Right forelimb (tissue), 1 donor: Measurements from ENCODE around the gene CSRP1.
"Not testable (repeated sequence)": the region's sequence is repeated elsewhere in the genome, so short reads cannot be mapped to it uniquely, and the experiment has no call there.

ENCODE experiments used
- DNase-seq: peaks from one replicate; pipeline ENCODE4 v3.0.0-alpha.2; 2018

The CSRP1 gene

DNA sequence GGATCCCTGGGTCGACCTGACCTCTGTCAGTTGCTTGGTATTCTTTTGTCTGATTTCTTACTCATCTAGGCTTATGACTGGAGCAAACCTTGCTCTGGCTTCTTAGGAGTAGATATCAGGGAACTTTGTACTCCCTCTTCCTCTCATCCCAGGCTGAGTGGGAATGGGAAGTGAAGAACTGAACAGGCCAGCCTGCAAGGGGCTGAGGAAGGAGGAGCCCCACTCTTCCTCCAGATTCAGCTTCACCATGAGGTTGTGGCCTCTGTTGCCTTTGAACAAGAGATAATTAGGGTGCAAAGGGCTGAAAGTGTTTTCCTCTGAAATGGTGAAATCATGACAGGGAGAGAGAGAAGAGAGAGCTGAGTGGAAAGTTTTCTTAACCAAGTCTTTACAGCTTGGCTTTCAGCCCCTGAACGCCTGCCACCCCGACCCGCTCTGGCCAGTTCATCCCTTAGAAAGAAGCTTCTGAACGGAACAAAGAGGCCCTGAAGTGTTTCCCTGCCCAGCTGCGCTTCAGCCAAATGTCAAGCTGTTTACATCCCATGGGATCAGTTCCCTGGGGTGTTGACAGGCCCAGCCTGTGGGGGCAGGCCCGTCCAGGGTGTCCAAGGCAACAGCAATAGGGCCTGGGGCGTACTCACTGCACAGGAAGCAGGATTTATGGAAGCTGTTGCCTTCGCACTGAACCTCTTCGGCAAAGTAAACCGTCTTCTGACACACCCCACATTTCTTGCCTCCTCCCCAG, 11.2 kb downstream of the CSRP1 start:
- DNase-seq = peak; percentile 74

DNA sequence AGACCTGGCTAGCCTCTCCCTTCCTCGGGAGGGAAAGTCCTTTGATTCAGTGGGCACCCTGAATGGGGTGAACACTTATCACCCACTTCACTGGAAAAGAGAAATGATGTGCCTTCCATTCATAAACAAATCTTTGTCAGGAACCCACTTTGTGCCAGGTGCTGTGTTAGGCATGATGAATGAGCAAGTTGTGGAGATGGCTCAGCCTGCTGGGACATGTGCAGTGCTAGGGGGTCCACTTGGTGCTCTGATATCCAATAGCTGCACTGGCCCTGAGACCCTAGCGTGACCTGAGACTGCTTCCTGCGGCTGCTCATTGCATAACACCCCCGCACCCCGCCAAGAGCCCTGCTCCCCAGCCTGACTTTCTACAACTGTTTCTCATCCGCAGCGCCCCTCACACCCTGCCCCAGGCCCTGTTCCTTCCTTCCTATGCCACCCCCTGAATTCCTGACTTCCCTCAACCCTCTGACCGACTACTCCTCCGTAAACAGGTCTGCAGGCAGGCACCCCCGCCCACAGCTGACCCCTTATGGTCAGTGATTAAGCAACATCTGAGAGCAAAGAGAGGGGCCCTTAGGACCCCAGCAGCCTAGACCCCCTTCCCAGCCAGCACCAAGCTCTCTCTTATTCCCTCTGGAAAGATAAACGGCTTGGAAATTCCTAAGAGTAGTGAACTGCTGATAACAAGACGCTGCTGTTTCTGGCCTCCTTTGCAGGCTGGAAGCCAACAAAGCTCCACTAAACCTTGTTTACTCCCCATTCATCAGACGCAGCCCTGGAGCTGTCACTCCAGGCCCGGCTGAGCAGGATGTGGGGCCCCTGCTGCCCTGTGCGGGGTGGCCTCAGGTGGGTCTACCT, 12.9 kb downstream of the CSRP1 start:
- no peak for DNase-seq

DNA sequence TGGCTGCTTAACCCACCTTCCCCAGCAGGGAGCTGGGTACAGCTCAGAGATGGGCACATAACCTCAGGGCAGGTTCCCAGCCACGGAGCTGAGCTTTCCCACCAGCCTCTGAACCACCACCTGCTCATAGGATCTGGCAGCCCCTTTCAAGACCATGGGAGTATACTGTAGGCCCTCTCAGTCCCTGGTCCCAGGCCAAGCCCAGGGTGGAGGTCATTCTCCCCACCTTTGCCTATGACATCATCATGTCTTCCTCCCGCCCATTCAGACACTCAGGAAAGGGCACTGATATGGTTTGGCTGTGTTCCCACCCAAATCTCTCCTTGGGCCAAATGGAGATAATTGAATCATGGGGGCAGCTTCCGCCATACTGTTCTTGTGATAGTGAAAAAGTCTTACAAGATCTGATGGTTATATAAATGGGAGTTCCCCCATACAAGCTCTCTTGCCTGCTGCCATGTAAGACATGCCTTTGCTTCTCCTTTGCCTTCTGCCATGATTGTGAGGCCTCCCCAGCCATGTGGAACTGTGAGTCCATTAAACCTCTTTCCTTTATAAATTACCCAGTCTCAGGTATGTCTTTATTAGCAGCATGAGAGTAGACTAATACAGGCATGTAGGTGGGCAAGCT, 13.8 kb downstream of the CSRP1 start:
- DNase-seq = not testable (repeated sequence)

DNA sequence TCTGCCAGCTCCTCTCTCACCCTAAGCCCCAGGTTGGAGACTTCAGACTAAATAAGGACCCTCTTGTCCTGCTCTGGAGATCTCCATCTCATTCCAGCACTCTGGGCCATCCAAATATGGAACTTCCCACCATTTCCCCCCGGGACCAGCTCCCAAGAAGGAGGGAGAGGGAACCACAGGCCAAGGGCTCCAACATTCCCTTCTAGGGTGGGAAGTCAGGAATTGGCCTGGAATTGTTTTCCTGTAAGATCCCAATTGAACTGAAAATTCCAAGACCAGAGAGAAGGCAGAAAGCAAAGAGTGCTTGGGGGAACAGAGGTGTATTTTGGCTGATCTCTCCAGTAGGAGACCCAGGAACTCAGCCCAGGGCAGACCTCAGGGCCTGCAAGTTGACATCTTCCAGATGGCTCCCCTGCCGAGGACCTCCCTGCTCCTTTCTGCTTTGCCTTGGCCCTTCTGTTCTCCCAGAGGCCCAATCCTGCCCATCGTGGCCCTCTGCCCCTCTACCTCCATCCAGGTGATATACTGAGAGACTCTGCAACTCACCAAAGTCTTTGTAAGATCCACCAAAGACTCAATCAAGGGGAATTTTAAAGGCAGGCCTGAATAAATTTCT, 14.9 kb downstream of the CSRP1 start:
- no peak for DNase-seq

DNA sequence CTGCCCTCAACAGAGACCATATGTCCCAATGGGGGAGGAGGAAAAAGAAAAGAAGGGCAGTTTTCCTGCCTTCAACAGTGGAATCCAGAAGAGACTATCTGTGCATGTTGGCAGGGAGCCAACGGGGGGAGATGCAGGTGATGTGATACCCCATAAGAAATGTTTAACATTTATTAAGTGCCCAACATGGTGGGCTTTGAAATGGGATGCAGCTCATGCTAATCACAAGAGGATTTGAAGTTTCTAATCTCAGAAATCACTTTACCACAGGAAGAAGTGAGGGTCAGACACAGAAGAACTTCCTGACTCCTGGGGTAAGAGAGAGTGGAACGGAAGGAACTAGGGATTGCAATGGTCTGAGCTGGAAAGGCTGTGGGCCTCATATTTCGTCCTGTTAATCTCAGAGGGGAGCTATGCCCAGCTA, 16.2 kb downstream of the CSRP1 start:
- no peak for DNase-seq

DNA sequence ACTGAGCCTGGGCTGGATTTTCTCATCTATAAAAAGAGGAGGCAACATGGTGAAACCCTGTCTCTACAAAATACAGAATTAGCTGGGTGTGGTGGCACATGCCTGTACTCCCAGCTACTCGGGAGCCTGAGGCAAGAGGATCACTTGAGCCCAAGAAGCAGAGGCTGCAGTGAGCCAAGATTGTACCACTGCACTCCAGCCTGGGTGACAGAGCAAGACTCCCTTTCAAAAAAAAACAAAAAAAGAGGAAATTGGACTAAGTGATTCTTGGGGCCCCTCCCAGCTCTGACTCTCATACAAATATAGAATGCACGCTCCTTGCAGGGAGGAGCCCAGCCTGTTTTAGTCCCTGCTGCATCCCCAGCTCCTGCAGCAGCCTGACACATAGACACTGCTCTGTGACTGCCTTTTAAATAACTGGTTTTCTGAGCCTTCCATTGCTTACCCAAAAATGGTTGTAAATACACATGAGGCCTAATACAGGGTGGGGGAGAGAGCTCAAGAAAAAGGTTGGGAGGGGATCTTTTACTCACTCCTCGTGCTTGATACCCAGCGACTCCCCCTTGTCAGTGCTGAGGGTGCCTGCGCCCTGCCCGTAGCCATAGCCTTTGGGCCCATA, 17.2 kb downstream of the CSRP1 start:
- no peak for DNase-seq

DNA sequence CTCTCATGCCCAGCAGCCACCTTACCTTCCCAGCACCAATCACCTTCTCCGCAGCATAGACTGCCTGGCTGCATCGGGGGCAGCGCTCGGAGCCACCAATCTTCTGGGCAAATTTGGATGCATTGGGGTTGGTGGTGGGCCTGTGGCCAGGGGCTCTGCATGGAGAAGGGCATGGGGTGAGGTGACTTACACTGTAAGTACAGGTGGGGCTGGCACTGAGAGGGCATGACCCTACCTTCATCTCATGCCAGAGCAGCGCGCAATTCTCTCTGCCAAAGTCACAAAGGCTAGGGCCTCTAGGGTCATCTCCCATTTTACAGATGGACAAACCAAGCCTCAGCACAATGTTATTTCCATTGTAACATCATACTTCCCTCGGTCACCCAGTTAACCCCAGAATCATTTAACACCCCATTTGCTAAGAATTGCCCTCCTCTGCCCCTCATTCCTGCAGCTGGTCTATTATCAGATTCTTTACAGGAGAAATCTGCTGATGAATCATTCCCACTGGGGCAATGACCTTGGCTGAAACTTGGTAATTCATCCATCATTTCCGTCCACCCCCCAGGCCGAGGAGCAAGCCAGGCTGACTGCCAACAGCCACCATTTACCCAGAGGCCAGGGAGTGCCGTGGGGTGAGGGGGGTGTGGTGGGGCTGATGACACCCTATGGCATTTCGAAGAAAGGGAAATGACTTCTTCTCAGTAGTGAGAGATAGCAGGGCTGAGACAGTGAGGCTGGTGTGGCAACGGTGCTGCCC, 17.9 kb downstream of the CSRP1 start:
- DNase-seq = no peak

DNA sequence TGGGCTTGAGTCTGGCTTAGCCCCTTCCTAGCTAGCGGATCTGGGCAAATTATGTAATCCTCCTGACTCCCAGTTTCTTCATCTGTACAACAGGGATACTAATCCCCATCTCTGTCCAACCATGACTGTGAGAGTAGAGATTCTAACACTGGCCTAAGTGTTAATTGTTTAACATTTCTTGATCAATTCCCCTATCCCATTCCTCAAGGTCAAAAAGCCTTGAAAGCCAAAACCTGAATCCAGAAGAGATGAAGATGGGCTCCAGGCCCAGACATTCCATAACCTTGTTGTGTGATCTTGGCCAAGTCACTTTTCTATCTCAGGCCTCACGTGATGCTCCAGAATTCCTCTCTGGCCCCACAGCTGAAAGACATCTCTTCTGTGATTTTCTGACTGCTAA, 19.2 kb downstream of the CSRP1 start:
- no peak for DNase-seq

DNA sequence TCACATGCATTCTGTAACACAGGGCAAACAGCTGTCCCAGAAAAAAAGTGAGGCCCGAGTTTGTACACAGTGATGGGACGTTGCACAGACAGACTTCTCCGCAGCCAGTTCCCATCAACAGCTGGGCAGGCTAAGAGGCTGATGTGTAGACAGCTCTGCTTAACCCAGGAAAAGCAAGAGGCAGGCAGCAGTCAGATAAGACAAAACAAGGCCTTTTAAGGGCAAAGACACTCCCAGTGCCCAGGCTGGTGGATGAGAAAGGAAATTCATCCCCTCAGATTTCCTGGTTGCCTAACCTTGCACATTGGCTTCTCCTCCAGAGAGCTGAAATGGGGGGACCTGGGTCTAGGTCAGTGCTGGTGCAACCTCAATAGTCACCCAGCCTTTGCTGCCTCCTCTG, 20.7 kb downstream of the CSRP1 start:
- no peak for DNase-seq

DNA sequence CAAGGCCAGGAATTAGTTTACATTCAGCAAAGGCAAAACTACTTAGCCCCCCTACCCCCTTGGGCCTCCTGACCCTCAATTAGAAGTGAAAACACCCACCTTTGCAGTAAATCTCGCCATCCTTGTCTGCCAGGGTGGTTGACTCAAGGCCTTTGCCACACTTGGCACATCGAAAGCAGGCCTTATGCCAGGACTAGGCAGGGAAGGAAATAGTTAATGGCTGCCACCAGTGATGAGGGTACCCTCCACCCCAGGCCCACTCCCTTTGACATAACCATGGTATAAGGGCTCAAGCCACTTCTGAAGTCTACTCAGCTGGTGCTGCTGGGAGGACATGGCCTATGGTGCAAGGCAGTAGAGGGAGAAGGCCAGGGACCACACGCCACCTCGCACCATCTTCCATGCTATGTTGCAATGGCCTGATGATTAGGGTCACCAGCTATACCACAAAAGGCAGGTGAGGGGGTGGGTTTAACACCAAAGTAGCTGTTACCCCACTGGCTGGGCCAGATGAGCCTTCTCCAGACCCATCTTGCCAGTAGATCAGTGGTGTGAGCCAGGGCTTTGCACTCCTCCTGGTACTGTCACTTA, 21.6 kb downstream of the CSRP1 start:
- no peak for DNase-seq

DNA sequence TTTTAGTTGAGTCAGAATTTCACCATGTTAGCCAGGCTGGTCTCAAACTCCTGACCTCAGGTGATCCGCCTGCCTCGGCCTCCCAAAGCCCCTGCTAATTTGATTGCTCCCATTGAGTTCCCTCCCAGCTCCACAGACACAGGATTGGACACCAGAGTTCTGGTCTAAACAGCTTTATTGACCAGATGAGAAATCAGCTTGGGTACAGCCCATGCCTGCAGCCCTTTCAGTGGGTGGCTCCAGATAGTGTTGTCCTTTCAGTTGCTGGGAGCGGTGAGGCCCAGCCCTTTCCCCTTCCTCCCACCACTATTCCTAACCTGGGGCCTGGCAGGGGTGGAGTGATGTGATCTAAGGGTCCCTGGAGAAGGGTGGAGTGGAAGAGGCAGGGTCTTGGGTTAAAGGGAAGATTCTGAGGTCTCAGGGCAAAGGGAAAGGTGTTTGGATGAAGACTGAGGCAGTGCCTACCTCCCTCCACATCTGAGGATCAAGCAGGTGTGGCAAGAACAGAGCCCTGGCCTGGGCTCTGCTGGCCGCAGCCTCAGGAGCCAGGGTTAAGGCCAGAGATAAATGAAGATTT, 23.5 kb downstream of the CSRP1 start:
- DNase-seq = no peak

DNA sequence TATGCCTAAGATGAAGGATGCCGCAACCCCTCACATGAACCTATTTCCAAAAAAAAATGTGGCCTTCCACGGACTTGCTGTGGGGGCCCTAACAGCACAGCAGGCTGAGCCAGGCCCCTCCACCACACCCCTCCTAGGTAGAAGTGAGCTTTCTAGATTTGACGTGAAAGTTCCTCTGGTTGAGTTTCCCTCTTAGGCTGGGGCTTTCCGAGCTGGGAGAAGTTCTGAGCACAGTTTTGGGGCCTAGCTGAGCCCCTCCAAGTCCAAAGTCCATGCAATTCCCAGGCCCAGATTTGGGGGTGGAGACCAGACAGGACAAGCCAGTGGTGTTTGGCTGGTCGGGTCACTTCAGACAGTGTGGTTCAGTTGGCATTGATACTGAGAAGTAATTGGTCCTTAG, 24.2 kb downstream of the CSRP1 start:
- no peak for DNase-seq

DNA sequence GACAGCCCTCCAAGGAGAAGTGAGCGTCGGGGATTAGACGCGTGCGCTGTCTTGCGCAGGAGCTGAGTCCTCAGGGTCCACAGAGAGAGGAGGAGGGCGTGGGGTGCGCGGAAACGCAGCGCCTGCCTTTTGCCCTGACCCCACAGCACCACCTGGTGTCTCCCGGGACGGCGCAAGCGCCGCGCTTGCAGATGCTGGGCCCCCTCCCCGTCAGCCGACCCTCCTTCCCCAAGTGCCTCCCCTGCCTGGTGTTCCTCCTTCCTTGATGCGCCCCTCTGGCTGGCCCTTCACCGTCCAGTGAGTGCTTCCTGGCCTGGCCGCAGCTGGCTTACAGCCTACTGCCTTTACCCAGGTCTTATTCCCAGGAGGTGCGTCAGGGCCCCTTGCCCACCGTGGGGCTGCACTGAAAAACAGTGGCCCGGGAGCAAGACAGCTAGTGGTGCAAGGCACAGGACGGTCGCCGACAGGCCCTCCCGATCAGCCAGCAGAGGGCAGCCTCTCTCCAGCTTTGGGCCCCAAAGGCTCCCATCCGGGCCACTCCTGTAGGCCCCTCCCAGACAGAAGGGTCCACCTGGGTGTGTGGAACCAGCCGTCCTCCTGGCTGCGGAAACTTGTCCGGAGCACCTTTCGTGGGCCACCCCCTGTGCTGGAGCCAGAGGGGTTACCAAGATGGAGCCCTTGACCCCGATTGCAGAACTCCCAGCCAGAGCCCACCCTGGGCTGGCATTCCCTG, 25.0 kb downstream of the CSRP1 start:
- DNase-seq = peak; percentile 85

DNA sequence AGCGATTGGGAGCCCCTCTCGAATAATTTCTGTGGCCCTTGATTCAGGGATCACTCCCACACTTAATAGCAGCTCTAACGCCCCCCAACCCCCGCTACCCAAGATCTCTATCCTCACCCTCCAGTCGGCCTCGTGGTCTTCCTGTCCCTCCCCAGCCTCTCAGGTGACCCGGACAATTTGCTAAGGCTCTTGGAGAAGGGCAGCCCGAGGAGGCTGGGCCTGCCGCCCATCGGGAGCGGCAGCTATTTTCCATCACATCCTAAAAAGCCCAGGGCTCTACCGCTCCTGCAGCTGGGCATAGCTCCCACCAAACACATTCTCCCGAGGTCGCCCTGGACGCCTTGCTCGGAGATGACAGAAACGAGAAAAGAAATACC, 25.9 kb downstream of the CSRP1 start:
- no peak for DNase-seq

DNA sequence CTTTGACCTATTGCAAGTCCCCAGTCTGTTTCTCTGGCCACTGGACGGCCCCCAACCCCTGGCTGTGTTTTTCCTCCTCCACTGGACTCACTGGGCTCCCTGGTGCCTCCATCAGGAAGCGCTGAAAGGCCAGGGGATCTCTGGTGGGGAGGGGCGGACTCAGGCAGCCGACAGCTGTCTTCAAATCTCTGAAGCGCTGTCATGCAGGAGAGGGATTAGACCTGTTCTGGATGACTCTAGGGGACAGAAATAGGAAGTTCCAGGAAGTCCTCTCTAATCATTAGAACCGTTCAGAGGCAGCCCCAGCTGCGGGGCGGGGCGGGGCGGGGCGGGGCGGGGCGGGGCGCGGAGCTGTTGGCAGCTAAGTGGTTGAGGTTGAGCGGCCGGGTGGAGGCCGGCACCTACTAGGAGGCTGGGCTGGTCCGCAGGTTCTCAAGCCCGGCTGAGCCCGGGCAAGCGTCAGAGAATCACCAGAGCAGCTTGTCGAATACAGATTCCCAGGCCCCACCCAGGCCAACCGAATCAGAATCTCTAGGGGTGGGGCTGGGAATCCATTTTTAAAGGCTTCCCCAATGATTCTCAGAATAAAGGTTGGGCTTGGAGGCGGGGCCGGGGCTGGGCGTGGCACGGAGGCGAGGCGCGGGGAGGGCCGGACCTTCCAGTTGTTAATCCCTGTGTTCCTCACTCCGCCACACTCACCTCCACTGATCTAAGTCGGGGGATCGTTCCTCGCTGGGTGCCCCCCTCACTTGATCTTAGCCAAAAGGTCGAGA, 26.5 kb downstream of the CSRP1 start:
- DNase-seq = peak; percentile 67

DNA sequence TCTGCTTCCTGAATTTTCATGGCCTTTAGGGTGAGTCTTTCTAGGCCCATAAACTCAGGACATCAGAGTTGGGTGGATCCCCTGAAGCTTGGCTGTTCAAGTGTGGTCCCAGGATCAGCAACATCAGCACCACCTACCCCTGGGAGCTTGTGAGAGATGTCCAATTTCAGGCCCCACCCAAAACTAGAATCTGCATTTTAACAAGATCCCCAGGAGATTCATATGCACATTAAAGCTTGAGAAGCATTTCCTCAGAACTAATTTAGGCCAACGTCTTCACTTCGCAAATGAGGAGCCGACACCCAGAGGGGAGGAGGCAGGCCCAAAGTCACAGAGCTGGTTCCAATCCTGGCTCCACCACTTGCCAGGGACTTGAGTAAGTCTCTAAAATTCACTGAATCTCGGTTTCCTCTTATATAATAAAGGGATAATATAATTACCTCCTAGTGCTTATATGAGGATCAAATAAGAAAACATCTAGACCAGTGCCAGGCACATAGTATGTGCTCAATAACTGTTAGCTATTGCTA, 27.7 kb downstream of the CSRP1 start:
- no peak for DNase-seq

DNA sequence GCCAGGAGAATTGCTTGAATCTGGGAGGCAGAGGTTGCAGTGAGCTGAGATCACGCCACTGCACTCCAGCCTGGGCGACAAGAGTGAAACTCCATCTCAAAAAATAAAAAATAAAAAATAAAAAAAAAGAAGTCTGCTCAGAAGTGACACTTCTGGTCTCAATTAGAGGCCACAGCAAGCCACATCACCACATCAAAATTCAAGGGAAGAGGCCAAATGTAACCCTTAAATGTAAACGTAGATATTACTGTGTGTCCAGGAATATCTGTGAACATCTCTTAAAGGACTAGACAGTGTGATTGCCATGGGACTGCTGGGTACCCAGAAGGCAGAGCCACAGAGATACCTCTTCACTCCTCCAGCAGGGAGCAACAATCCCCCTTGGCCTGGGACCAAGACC, 28.3 kb downstream of the CSRP1 start:
- DNase-seq = not testable (repeated sequence)

DNA sequence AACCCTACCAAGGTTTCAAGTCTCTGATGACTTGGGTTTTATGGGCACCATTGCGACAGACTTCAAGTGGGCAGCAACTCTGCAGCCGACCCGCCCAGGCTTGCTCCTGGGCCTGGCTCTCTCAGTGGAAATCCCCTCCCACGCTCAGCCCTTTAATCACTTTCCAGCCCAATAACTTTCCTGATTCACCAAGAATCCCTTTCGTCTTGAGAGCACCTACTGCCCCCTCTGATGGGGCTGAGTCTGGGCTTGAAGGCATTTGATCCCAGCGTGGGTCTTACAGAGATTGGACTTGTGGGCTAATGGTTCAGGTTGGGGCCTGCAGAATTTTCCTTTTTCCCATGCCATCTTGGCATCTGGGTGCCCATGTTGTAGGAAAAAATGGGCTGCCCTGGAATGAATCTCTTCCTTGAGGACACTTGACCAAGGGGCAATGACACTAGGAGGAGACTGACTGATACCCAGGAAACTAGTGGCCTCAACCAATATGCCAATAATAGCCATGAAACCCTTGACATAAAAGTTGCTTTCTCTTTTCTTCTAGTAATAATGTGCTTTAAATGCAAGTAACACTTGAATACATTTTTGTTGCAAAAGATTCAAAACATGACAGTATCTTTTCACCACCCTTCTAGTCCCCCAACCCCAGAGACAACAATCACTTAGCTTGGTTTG, 30.1 kb downstream of the CSRP1 start:
- no peak for DNase-seq
